ENCODE data around the gene UGT1A3.
"Not testable (repeated sequence)": the region's sequence is repeated elsewhere in the genome, so short reads cannot be mapped to it uniquely, and the experiment has no call there.

UGT1A3 gene

DNA sequence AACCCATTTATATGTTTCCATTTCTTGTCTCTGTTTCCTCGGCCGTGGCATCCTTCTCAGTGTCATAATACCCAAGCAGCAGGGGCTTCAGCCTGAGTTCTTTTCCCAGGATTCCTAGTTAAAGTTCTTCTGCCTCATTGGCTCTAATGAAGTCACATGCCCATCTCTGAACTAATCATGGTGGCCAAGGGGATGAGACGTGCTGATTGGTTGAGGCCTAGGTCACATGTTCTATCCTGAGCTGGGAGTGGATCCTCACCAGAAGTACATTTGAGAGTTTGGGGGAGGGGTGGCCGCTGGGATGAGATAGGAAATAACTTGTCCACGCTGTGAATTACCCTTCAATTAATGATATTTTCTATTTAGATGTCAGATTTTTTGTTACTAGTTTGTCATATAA lies 19.9 kb upstream of the UGT1A3 start:
- no peak for FAIRE-seq

DNA sequence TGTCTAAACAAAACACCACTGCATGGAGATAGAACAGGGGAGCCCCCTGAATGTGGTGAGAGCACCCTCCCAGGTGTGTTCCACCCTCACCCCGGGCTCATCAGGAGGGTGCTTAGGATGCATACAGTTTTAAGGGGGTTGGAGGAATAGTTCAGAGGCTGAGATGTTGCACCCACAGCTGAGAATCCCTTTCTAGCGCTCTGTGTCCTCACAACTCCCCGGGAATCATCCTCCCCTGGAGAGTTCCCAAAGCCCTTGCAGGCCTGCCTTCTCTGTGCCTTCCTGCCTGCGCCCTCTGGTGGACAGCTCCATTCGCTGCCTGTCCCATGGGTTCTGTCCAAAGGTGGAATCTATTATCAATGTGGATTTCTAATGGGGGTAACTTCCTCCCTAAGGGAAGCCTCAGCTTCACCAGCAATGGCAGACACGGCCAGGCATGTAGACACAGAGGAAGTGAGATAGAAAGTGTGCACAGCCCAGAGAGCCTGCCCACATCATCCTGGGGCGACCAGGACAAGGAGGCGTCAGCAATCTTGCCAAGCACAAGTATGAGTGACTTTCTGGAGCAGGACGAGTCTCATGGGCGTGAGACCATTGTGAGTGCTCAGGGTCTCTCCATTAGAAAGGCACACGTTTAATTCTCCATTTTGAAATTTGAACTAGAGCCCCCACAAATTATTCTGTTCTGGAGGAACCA lies 17.4 kb upstream of the UGT1A3 start:
- FAIRE-seq: no peak

DNA sequence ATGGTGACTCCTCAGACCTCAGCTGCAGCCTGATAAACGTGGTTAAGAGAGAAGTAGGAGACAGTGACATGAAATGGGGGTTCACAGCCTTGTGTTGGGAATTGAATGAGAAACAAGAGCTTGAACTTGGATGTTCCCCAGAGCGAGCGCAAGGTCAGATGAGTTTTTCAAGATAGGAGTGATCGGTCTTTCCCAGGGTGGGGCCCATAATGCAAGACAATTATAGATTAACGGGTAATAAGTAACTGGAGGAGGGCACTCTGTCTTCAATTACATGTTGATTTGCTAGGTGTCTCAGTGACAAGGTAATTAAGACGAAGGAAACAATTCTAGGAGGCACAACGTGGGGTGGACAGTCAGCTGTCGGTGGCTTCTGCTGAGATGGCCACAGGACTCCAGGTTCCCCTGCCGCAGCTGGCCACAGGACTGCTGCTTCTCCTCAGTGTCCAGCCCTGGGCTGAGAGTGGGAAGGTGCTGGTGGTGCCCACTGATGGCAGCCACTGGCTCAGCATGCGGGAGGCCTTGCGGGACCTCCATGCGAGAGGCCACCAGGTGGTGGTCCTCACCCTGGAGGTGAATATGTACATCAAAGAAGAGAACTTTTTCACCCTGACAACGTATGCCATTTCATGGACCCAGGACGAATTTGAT lies 16.1 kb upstream of the UGT1A3 start, which contains the start of gene UGT1A5:
Gene UGT1A5 (plus strand): TSS at position 297 of the 651 bp plus-strand sequence. CDS start 85 bp downstream, at position 382.
- no peak for FAIRE-seq

DNA sequence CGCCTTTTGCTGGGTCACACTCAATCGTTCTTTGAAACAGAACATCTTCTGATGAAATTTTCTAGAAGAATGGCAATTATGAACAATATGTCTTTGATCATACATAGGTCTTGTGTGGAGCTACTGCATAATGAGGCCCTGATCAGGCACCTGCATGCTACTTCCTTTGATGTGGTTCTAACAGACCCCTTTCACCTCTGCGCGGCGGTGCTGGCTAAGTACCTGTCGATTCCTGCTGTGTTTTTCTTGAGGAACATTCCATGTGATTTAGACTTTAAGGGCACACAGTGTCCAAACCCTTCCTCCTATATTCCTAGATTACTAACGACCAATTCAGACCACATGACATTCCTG lies 15.6 kb upstream of the UGT1A3 start:
- no peak for FAIRE-seq

DNA sequence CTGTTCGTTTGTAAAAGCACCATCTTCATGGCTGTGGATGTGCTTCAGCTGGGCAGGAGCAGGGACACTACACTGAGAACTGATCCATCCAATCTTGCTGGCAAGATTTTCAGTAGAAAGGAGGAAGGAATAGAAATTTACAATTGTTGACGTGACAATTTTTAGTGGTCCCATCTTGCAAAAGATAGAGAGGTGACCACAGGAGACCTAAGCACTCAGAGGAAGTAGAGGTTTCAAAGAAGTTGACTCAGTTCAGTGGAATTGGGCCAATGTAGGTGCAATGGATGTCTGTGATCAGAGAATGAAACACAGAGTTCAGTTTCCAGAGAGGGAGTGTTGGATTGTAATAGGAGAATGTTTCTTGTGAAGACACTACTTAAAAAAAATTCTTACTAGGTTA lies 14.7 kb upstream of the UGT1A3 start:
- FAIRE-seq: no peak

DNA sequence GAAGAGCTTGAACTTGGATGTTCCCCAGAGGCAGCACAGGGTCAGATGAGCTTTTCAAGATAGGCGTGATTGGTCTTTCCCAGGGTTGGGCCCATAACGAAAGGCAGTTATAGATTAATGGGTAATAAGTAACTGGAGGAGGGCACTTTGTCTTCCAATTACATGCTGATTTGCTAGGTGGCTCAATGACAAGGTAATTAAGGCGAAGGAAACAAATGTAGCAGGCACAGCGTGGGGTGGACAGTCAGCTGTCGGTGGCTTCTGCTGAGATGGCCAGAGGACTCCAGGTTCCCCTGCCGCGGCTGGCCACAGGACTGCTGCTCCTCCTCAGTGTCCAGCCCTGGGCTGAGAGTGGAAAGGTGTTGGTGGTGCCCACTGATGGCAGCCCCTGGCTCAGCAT lies 10.3 kb upstream of the UGT1A3 start, which contains the start of gene UGT1A4:
Gene UGT1A4 (plus strand): TSS at position 185 of the 400 bp plus-strand sequence. CDS start 85 bp downstream, at position 270.
- no peak for FAIRE-seq

DNA sequence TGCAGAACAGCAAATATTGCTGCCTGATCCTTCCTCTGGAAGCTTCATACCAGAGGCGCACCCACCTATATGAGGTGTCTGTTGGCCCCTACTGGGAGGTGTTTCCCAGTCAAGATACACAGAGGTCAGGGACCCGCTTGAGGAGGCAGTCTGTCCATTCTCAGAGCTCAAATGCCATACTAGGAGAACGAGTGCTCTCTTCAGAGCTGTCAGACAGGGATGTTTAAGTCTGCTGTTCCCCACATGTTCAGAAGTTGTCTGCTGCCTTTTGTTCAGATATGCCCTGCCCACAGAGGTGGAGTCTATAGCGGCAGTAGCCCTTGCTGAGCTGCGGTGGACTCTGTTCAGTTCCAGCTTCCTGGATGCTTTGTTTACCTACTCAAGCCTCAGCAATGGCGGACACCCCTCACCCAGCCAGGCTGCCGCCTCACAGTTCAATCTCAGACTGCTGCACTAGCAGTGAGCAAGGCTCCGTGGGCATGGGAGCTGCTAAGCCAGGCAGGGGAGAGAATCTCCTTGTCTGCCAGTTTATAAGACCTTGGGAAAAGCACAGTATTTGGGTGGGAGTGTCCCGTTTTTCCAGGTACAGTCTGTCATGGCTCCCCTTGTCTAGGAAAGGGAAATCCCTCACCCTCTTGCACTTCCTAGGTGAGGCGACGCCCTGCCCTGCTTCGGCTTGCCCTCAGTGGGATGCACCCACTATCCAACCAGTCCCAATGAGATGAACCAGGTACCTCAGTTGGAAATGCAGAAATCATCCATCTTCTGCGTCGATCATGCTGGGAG lies 8.2 kb downstream of the UGT1A3 start:
- not testable (repeated sequence) for FAIRE-seq

DNA sequence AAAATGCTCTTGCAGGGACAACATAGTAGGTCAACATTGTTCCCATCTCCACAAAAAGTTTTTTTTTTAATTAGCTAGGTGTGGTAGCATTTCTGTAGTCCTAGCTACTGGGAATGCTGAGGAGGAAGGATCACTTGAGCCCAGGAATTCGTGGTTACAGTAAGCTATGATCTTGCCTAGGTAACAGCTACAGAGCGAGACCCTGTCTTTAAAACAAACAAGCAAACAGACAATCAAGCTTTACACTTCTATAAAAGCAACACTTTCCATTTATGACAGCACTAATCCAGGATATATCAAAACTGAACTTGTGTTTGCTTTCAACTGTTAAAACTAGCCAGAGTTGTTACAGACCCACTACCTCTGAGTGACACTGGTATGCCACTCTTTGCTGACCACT lies 12.0 kb downstream of the UGT1A3 start:
- no peak for FAIRE-seq

DNA sequence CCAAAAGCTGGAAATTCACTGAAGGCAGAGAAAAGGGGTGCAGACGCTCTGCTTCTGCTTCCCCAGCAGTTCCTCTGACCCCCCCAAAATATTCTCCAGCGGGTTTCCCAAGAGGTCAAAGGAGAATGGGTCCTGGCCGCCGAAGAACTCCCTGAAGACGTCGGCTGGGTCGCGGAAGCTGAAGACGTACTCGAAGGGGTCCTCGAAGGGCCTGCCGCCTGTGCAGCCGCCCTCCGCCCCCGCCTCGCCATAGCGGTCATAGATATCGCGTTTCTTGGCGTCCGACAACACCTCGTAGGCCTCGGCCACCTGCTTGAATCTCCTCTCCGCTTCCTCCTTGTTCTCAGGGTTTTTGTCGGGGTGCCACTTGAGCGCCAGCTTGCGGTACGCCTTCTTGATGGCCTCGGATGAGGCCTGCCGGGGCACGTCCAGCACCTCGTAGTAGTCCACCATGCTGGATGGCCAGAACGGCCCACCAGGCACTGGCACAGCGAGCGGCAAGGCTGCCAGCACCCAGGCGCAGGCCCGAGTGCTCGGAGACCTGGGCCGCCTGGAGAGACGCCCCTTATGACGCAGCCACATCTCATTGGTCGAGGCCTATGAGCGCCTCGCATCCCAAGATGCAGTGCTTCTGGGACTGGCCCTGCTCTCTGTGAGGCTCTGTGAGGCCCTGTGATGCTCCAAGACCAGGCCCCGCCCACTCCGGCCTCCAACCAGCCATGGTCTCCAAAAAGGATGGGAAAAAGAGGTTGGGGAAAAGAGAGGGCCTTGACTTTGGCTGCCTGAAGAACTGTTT lies 14.8 kb downstream of the UGT1A3 start:
- no peak for FAIRE-seq

DNA sequence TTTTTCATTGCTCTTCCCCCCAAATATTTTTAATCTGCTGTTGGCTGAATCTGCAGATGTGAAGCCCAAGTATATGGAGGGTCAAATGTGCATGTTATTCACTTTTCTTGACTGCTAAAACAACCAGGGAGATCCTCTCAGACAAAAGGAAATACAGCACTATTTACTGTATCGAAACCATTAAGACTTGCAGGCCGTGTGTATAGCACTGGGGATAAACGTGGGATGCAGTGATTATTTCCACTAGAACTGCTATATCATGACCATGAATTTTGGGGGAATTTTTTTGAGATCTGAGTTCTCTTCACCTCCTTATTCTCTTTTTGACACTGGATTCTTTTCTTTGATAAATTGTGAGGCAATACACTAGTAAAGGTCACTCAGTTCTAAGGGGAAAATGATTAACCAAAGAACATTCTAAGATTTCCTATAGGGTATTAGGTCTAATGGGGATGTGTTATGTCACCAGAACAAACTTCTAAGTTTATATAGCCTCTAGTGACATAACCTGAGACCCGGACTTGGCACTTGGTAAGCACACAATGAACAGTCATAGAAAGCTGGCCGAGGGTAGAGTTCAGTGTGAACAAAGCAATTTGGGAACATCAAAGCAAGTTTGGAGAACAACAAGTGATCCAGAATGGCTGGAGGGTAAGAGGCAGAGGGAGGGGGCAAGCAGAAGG lies 16.4 kb downstream of the UGT1A3 start:
- FAIRE-seq: no peak

DNA sequence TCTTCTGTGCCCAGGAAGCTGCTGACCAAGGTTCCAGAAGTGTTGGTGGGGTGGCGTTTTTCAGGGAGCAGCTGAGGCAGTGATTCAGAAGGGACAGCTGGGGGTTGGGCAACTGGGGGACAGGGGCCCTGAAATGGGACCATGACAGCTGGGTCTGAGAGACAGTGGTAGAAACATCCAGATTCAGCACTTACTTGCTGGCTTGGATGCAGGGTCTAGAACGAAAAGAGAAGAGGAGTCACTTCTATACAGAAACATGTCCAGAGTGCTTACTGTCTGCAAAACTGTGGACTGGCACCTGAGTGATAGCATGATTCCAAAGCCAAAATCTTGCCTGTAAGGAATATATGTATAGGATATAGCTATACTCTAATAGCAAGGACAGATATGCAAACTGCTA lies 17.0 kb downstream of the UGT1A3 start:
- not testable (repeated sequence) for FAIRE-seq

DNA sequence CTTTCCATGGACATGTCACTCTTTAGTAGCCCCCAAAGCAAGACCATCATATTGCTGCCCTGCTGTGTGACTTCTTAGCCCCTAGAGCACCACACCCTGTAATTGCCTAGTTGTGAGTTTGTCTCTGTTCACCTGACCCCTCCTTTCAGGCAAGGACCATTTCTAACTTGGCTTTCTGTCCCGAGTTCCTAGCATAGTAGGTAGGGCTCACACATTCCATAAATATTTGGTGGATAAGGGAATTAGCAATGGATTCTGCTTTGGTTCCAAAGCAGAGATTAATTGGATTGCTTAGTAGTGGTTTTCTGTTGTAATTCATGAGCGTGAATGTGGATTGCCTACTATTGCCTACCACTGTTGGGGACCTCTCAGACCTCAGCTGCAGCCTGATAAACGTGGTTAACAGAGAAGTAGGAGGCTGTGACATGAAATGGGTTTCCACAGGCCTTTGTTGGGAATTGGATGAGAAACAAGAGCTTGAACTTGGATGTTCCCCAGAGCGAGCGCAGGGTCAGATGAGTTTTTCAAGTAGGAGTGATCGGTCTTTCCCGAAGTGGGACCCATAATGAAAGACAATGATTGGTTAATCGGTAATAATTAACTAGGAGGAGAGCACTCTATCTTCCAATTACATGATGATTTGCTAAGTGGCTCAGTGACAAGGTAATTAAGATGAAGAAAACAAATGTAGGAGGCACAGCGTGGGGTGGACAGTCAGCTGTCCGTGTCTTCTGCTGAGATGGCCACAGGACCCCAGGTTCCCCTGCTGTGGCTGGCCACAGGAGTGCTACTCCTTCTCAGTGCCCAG lies 17.8 kb downstream of the UGT1A3 start:
- no peak for FAIRE-seq

DNA sequence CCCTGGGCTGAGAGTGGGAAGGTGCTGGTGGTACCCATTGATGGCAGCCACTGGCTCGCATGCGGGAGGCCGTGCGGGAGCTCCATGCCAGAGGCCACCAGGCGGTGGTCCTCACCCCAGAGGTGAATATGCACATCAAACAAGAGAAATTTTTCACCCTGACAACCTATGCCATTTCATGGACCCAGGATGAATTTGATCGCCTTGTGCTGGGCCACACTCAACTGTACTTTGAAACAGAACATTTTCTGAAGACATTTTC lies 18.4 kb downstream of the UGT1A3 start:
- FAIRE-seq: no peak

DNA sequence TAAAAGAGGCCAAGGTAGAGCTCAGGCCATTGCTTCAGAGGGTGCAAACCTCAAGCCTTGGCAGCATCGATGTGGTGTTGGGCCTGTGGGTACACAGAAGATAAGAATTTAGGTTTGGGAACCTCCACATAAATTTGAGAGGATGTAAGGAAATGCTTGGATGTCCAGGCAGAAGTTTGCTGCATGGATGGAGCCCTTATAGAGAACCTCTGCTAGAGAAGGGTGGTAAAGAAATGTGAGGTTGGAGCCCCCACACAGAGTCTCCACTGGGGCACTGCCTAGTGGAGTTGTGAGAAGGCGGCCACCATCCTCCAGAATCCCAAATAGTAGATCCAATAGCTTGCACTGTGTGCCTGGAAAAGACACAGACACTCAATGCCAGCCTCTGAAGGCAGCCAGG lies 21.8 kb downstream of the UGT1A3 start:
- not testable (repeated sequence) for FAIRE-seq

DNA sequence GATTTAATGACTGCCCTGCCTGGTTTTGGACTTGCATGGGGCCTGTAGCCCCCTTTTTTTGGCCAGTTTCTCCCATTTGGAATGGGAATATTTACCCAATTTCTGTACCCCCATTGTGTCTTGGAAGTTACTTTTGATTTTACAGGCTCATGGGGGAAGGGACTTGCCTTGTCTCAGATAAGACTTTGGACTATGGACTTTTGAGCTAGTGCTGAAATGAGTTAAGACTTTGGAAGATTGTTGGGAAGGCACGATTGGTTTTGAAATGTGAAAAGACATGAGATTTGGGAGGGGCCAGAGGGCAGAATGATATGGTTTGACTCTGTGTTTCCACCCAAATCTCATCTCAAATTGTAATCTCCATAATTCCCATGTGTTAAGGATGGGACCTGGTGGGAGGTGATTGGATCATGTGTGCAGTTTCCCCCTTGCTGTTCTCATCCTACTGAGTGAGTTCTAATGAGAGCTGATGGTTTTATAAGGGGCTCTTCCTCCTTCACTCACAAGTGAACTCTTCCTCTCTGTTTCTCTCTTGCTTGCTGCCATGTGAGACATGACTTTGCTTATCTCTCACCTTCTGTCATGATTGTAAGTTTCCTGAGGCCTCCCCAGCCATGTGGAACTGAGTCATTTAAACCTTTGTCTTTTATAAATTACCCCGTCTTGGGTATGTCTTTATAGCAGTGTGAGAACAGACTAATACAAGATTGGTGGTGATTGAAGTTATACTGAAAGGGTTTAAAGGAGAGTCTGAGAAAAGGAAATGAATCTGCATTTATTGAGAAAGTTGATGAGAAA lies 22.6 kb downstream of the UGT1A3 start:
- not testable (repeated sequence) for FAIRE-seq

DNA sequence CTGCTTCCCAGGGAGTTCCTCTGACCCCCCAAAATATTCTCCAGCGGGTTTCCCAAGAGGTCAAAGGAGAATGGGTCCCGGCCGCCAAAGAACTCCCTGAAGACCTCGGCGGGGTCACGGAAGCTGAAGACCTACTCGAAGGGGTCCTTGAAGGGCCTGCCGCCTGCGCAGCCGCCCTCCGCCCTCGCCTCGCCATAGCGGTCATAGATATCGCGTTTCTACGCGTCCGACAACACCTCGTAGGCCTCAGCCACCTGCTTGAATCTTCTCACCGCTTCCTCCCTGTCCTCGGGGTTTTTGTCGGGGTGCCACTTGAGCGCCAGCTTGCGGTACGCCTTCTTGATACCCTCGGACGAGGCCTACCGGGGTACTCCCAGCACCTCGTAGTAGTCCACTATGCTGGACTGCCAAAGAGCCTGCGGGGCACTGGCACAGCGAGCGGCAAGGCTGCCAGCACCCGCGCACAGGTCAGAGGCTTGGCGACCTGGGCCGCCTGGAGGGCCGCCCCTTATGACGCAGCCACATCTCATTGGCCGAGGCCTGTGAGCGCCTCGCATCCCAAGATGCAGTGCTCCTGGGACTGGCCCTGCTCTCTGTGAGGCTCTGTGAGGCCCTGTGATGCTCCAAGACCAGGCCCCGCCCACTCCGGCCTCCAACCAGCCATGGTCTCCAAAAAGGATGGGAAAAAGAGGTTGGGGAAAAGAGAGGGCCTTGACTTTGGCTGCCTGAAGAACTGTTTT lies 26.2 kb downstream of the UGT1A3 start:
- no peak for FAIRE-seq

DNA sequence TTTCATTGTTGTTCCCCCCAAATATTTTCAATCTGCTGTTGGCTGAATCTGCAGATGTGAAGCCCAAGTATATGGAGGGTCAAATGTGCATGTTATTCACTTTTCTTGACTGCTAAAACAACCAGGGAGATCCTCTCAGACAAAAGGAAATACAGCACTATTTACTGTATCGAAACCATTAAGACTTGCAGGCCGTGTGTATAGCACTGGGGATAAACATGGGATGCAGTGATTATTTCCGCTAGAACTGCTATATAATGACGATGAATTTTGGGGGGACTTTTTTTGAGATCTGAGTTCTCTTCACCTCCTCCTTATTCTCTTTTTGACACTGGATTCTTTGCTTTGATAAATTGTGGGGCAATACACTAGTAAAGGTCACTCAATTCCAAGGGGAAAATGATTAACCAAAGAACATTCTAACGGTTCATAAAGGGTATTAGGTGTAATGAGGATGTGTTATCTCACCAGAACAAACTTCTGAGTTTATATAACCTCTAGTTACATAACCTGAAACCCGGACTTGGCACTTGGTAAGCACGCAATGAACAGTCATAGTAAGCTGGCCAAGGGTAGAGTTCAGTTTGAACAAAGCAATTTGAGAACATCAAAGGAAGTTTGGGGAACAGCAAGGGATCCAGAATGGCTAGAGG lies 27.7 kb downstream of the UGT1A3 start:
- FAIRE-seq: no peak

DNA sequence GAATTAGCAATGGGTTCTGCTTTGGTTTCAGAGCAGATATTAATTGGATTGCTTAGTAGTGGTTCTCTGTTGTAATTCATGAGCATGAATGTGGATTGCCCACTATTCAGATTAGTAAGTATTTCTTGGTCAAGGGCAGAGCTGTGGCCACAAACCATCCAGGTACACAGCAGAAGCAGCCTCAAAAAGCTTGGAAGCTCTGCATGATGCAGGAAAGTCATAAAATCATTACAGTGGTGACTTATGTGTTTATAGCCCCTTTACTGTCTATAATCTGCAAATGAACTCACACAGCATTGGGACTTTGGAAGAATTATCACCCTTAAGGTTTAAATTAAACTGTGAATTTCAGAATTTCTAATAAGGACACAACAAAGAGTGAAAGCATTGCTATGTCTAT lies 29.3 kb downstream of the UGT1A3 start:
- FAIRE-seq: no peak

DNA sequence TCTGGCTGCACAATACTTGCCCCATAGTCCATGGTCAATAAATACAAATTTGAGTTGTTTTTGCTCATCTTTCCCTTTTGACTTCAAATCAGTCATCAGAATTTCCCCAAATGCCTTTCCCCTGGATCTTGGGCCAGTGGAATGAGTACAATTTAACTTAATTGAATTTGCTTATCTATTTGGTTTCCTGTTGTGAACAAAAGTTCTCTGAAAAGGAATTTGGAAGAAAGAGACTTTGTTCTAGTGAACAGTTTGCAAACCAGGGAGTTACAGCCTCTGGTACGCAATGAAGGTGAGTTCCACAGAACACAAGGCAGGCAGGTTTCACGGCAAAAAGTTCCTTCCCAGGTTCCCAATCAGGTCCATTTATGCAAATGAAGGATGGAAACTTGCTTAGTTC lies 30.0 kb downstream of the UGT1A3 start:
- FAIRE-seq: no peak

DNA sequence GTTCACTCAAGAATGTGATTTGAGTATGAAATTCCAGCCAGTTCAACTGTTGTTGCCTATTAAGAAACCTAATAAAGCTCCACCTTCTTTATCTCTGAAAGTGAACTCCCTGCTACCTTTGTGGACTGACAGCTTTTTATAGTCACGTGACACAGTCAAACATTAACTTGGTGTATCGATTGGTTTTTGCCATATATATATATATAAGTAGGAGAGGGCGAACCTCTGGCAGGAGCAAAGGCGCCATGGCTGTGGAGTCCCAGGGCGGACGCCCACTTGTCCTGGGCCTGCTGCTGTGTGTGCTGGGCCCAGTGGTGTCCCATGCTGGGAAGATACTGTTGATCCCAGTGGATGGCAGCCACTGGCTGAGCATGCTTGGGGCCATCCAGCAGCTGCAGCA lies 31.2 kb downstream of the UGT1A3 start, which contains the start of gene UGT1A1:
Gene UGT1A1 (plus strand): TSS at position 228 of the 400 bp plus-strand sequence. CDS start 18 bp downstream, at position 246.
- no peak for FAIRE-seq
